22Rv1 (cell line): ENCODE measurements around the gene DCDC2.

Source experiments
- ZFX ChIP-seq: fragments of 450-650 bp; IDR thresholded peaks from 2 replicates; pipeline ENCODE4 v1.6.1; 2017; ENCODE audit warnings: antibody characterized with exemption, borderline replicate concordance
- TF ChIP-seq, protein P1 (sequence below): fragments of 450-650 bp; IDR thresholded peaks from 2 replicates; pipeline ENCODE4 v1.5.1; 2017; ENCODE audit warnings: mild to moderate bottlenecking

DNA sequence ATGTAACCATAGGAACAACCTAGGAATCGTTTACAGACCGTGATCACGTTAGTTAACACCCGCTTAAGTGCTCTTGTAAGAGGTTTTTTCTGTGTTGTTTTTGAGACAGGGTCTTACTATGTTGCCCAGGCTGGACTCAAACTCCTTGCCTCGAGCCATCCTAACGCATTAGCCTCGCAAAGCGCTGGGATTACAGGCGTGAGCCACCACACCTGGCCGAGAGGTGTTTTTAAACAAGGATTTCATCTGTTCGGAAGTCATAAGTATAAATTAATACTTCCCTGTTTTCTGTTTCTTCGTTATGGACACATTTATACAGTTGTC is 45.6 kb upstream of the DCDC2 start:
- TF ChIP-seq, protein P1, sequence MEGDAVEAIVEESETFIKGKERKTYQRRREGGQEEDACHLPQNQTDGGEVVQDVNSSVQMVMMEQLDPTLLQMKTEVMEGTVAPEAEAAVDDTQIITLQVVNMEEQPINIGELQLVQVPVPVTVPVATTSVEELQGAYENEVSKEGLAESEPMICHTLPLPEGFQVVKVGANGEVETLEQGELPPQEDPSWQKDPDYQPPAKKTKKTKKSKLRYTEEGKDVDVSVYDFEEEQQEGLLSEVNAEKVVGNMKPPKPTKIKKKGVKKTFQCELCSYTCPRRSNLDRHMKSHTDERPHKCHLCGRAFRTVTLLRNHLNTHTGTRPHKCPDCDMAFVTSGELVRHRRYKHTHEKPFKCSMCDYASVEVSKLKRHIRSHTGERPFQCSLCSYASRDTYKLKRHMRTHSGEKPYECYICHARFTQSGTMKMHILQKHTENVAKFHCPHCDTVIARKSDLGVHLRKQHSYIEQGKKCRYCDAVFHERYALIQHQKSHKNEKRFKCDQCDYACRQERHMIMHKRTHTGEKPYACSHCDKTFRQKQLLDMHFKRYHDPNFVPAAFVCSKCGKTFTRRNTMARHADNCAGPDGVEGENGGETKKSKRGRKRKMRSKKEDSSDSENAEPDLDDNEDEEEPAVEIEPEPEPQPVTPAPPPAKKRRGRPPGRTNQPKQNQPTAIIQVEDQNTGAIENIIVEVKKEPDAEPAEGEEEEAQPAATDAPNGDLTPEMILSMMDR, result no peak
- TF ChIP-seq ZFX, result no peak
